CD4-positive, alpha-beta T cell treated with Interleukin-6 for 4 hours (primary cell): Measurements from ENCODE around the gene ADH1A.
"Not testable (repeated sequence)": the region's sequence is repeated elsewhere in the genome, so short reads cannot be mapped to it uniquely, and the experiment has no call there.

Experiments used
- DNase-seq: peaks from one replicate; pipeline ENCODE4 v3.0.0-alpha.2; 2020; ENCODE audit warnings: mixed read lengths

The ADH1A gene

DNA sequence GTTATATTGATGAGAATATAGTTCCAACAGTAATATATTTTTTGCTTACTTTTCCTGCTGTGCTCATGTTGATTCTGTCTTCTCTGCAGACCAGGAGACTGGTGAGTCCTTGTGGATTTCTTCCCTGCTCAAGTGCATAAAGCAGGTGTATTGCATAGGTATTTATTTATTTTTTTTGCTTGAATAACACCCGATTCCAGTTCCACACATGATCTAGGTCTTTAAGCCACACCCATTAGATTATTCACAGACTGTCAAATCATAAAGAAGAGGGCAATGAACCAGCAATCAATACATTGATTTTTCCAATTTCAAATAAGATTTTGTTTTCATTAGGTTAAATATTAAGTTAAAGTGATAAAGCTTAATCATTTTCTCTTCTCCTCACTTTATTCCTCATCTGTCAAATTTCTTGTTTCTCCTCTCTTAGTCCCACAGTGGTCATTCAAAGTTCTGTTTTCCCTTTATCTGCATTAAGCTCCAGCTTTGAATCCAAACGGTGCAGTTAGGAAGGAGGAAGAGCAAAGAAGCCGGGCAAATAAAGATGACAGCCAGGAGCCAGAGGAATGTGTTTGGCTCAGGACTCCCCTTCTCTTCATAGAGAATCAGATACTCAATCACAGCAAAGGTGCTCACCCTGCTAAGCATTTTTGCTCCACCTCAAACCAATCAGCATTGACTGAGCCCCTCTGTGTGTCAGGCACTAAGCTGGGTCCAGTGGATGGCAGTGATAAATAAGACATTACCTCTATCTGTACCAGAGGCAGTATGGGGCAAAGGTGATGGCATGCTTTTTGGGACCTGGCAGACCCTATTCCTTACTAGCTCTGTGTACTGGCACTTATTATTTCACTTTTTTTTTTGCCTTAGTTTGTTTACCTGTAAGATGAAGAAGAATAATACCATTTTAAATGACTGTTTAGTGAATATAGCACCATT is at the start of gene ADH1A:
TSS of gene ADH1A (minus strand) at position 138 of the 939 bp plus-strand sequence. CDS start at position 67, 71 bp downstream.
- DNase-seq = no peak

DNA sequence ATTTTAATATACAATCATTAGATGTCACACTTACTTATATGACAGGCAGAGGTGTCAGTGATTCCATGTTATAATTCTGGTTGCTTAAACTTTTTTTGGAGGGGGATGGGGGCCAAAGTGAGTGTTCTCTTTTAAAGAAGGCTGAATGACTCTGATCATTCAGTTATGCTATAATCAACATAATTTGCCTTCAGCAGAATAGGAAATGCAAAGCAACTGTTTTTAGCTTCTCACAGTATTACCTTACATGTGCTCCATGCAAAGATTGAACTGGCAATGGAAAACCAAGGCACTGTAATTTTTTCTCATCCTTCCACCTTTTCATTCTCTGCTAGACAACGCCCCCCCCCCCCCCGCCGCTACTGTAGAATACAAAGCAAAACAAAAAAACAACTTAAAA is 48.4 kb upstream of the ADH1A start:
- DNase-seq = no peak

DNA sequence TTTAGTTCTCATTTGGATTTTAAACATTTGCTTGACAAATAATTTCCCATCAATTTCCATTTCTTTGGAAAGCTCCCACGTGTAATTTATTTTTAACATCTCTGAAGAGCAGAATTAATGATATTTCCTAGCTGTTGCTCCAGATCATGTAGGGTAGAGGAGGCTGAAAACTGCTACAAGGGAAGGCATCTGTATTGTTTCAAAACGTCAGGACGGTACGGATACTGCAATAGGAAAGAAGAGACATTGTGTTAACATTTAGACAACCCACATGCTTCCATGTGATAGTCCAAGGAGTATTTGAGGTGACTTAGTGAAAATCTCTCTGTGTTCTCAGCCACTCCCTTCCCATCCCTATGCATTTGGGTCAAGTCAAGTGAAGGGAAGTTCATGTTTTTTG is 45.8 kb upstream of the ADH1A start:
- DNase-seq = no peak

- DNase-seq = no peak
Measured at GRCh38 chr4:99334880-99335279, 44.1 kb upstream of the ADH1A start.

DNA sequence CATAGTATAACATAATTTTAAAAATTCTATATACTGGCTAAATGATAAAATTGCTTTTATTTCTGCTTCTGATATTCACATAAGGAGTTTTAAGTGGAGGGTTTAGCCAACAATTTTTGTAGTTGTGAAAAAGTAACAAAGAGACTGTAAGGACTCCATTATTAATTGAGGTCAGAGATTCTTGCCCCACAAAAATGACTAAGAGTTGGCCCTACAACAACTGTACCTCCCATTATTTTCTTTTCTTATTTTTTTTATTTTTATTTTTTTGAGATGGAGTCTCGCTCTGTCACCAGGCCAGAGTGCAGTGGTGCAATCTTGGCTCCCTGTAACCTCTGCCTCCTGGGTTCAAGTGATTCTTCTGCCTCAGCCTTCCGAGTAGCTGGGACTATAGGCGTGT is 39.9 kb upstream of the ADH1A start:
- no peak for DNase-seq

- no peak for DNase-seq
Measured at GRCh38 chr4:99329876-99330275, 39.1 kb upstream of the ADH1A start.

DNA sequence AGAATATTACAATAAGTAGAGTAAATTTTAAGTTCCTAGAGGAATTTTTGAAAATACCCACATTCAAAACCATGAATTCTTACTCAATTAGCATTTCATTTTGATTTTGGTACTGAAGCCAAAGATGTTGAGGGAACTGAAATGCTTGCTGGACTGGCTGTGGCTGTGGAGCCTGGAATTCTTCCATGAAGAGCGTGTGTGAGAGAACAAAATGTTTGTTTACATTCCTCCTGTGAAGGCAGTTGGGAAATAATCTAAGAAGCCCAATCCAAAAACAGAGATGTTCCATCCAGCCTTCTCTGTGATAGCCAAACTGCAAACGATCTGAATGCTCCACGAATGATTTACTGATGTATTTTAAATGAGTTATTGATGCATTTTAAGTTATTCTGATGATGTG is 34.2 kb upstream of the ADH1A start:
- DNase-seq = no peak

- no peak for DNase-seq
Measured at GRCh38 chr4:99324361-99324760, 33.6 kb upstream of the ADH1A start.

DNA sequence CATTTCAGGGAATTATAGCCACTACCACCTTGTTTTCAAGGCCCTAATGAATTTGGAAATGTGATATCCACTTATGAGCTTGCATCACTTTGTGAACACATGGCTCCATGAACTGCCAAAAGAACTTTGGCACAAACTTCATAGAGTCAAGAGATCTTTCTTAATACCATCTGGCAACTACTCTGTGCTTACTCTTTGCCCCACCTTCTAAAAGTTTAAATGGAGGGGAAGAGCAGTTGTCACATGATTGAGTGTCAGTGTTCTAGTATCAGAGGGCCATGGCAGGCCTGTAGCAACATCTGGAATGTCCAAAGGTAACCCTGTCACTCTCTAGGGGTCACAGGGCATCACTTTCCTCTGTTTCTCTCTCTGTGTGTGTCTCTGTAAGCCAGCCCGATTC is 33.0 kb upstream of the ADH1A start:
- no peak for DNase-seq

DNA sequence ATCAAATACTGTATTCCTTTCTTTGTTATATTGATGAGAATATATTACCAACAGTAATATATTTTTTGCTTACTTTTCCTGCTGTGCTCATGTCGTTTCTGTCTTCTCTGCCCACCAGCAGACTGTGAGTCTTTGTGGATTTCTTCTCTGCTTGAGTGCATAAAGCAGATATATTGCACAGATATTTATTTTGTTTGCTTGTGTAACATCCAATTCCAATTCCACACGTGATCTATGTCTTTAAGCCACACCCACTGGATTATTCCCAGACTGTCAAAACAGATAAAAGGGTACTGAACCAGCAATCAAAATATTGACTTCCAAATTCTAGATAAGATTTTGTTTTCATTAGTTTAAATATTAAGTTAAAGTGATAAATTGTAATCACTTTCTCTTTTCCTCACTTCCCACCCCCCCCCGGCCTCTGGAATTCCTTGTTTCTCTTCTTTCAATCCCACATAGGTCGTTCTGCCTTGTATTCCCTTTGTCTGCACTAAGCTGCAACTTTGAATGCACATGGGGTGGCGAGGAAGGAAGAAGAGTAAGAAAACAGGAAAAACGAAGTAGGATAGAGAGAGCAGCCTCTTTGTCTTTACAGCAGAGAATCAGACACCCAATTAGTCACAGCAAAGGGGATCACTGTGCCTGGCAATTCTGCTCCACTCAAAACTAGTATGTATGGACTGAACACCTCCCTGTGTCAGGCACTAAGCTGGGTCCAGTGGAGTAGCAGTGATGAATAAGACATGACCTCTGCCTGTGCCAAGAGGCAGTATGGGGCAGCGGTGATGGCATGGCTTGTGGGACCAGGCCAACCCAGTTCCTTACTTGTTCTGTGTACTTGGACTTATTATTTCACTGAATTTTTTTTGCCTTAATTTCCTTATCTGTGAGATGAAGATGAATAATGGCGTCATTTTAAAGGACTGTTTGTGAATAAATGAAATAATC is 30.7 kb upstream of the ADH1A start, which contains the start of gene ADH1B:
TSS of gene ADH1B (minus strand) at position 161 of the 951 bp plus-strand sequence. CDS start at position 91, 70 bp downstream.
- DNase-seq = no peak

- DNase-seq = not testable (repeated sequence)
Measured at GRCh38 chr4:99317811-99318210, 27.0 kb upstream of the ADH1A start.

DNA sequence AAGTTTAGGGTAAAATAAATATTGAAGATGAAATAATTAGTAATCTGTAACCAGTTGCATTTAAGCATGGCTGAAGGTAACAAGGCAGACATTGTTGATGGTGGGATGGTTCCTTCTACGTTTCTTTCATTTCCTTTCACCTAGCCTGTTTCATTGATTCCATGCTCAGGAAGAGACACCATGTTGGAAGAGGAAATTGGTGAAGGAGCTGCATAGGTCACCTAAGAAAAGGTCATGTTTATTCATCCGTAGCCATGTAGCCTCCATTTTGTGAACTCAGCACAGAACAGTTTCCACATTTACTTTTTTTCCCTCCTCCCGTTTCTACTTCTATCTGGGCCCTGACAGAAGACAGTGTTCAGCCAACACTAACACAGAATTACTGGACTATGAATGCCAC is 26.6 kb upstream of the ADH1A start:
- no peak for DNase-seq

GRCh38 chr4:99315839-99316238 is 25.1 kb upstream of the ADH1A start:
- DNase-seq = no peak

GRCh38 chr4:99314211-99314610 is 23.4 kb upstream of the ADH1A start:
- DNase-seq = no peak

GRCh38 chr4:99310389-99310788 is 19.6 kb upstream of the ADH1A start:
- no peak for DNase-seq

- no peak for DNase-seq
Measured at GRCh38 chr4:99305638-99306400, 15.0 kb upstream of the ADH1A start.

- DNase-seq = no peak
Measured at GRCh38 chr4:99301376-99302164, 10.8 kb upstream of the ADH1A start.

GRCh38 chr4:99300934-99301333 is 10.1 kb upstream of the ADH1A start:
- no peak for DNase-seq

DNA sequence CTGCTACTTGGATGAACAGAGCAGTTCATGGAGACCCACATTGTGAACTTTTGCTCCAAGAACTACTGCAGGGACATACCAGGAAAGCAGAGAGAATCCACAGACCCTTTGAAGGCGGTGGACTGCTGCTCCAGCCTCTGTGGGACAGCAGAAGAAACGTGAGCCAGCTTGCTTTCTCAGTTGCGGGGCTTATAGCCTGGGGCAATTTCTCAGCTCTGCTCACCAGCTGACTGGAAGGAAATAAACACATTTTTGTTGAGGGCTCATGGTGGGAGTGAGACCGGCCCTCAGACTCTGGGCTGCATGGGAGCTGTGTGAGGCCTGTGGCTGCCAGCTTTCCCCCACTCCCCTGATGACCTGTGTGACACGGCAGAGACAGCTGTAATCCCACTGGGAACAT is 2.6 kb upstream of the ADH1A start:
- no peak for DNase-seq

- DNase-seq = no peak
Measured at GRCh38 chr4:99285387-99285786, 5.4 kb downstream of the ADH1A start.

GRCh38 chr4:99282731-99283130 is 8.1 kb downstream of the ADH1A start:
- DNase-seq = no peak

- DNase-seq = no peak
Measured at GRCh38 chr4:99281261-99281660, 9.5 kb downstream of the ADH1A start.
